ENCODE results near the gene INS. TPM values are rescaled to one million over a fixed set of nuclear protein-coding genes. Genes with fewer than 3 reads are reported as not detected.
"Not testable (repeated sequence)": the region's sequence is repeated elsewhere in the genome, so short reads cannot be mapped to it uniquely, and the experiment has no call there.

Gene INS
- total RNA-seq, 2 experiments from 2014 or later = not detected

- CTCF ChIA-PET = no interaction called here
- no peaks in the 10 kb centered on the region for H3K36me3 Mint-ChIP-seq (ENCODE audit: low read depth)
- POLR2A ChIA-PET = no interaction called here
- no peak overlapping the region for H3K4me3 Mint-ChIP-seq
- H3K4me1 Mint-ChIP-seq = no peaks in the 10 kb centered on the region
- peaks cover 7% of the 10 kb centered on the region for H3K27me3 Mint-ChIP-seq
- H3K27ac Mint-ChIP-seq = no peak overlapping the region
- H3K9me3 Mint-ChIP-seq = no peaks in the 10 kb centered on the region
- DNase-seq = no peak
These were observed 34.4 kb downstream of the INS start for GRCh38 chr11:2126520-2127085.

DNA sequence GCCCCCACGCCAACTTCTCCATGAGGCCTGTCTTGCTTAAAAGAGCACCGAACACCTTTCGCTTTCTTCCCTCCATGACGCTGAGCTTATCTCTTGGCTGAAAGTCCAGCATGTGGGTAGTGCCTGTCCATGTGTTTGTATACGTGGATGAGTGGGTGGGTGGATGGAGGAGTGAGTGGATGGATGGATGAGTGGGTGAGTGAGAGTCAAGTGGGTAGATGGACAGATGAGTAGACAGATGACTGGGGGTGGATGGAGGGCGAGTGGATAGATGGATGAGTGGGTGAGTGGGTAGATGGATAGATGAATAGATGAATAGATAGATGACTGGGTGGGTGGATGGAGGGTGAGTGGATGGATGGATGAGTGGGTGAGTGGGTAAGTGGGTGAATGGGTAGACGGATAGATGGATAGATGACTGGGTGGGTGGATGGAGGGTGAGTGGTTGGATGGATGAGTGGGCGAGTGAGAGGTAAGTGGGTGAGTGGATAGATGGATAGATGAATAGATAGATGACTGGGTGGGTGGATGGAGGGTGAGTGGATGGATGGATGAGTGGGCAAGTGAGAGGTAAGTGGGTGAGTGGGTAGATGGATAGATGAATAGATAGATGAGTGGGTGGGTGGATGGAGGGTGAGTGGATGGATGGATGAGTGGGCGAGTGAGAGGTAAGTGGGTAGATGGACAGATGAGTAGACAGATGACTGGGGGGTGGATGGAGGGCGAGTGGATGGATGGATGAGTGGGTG, 36.1 kb downstream of the INS start:
- POLR2A ChIA-PET = not testable (repeated sequence)

DNA sequence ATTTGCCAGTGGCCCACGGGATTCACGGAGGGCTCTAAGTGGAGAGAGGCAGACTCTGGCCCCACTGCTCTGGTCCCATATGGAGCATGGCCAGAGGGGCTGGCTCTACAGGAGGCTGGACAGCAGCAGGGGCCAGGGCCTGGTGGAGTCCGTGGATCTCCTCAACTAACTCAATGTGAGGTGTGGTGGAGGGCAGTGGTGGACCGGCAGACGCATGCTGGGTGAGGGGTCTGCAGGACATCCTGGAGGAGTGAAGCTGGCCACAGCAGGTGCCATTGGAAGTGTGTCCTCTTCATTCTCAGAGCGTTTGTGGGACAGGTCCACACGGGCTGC, 37.4 kb downstream of the INS start:
- Mint-ChIP-seq H3K9me3 (no peaks in the 10 kb centered on the region), H3K4me1 (no peaks in the 10 kb centered on the region), H3K27me3 (peaks cover 3% of the 10 kb centered on the region), H3K36me3 (ENCODE audit: low read depth) (no peaks in the 10 kb centered on the region), H3K4me3 (no peak overlapping the region), H3K27ac (no peak overlapping the region)
- CTCF ChIA-PET = no interaction called here
- no peak for DNase-seq
- POLR2A ChIA-PET = no interaction called here

More for the DNA sequence above, 36.1 kb downstream of the INS start:
- H3K27me3 Mint-ChIP-seq; H3K4me3 Mint-ChIP-seq; H3K4me1 Mint-ChIP-seq; H3K27ac Mint-ChIP-seq; H3K36me3 Mint-ChIP-seq (ENCODE audit: low read depth); DNase-seq; H3K9me3 Mint-ChIP-seq: not testable (repeated sequence)
- CTCF ChIA-PET = interaction anchor here (0.6 kb wide), 1 partner anchor 318 kb away, joined by 3 read pairs; no protein-coding TSS in a partner anchor

- Mint-ChIP-seq H3K36me3 (ENCODE audit: low read depth) (no peaks in the 10 kb centered on the region), H3K4me3 (no peak overlapping the region)
These were observed 37.9 kb downstream of the INS start for GRCh38 chr11:2122907-2123627.

GRCh38 chr11:2122222-2122906, 38.6 kb downstream of the INS start:
- CTCF ChIA-PET = no interaction called here
- POLR2A ChIA-PET = no interaction called here
- H3K27me3 Mint-ChIP-seq = peaks cover 12% of the 10 kb centered on the region
- H3K4me3 Mint-ChIP-seq = no peak overlapping the region
- no peaks in the 10 kb centered on the region for H3K36me3 Mint-ChIP-seq (ENCODE audit: low read depth)
- H3K4me1 Mint-ChIP-seq = no peaks in the 10 kb centered on the region
- DNase-seq = no peak
- H3K27ac Mint-ChIP-seq = no peak overlapping the region
- H3K9me3 Mint-ChIP-seq = no peaks in the 10 kb centered on the region

More at GRCh38 chr11:2122907-2123627, 37.9 kb downstream of the INS start:
- no peak overlapping the region for H3K27ac Mint-ChIP-seq
- POLR2A ChIA-PET = no interaction called here
- CTCF ChIA-PET = no interaction called here
- DNase-seq = no peak
- H3K4me1 Mint-ChIP-seq = no peaks in the 10 kb centered on the region
- no peaks in the 10 kb centered on the region for H3K9me3 Mint-ChIP-seq
- H3K27me3 Mint-ChIP-seq = peaks cover 6% of the 10 kb centered on the region

- Mint-ChIP-seq H3K9me3 (no peaks in the 10 kb centered on the region), H3K27me3 (peaks cover 16% of the 10 kb centered on the region), H3K4me1 (no peaks in the 10 kb centered on the region), H3K36me3 (ENCODE audit: low read depth) (no peaks in the 10 kb centered on the region), H3K27ac (no peak overlapping the region), H3K4me3 (no peak overlapping the region)
- DNase-seq = no peak
- ChIA-PET POLR2A (no interaction called here), CTCF (interaction anchor here (1.5 kb wide), 1 partner anchor 31 kb away, joined by 4 read pairs; no protein-coding TSS in a partner anchor)
These were observed 39.5 kb downstream of the INS start for GRCh38 chr11:2121227-2122130.

DNA sequence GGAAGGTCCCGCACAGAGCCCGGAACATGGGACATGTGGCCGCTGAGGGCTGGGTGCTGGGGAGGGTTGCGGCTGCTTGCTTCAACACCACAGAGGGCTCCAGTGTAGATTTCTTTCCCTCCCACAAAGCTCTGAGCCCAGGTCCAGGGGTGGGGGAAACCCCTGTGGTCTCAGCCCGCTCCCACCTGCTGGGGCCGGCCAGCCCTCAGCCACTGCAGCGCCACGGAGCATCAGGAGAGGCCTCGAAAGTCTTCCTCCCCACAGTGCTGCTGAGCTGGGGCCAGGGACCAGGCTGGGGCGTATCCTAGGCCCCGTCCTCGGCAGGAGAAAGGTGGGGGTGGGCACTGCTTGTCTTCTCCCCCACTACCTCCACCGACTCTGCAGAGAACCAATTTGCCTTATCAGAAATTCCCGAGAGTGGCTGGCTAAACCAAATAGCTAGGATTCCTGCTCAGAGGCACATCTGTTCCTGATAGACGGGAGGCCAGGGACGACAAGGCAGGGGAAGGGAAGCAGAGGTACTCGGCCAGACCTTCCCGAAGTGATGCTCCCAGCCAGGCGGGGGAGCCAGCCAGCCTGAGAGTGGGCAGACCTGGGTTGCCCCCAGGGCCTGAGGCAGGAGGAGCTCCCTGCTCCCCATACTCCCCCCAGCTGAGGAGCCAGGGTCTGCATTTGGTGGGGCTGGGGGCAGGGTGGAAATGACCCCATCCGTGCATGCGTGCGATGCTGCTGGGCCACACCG, 40.5 kb downstream of the INS start:
- H3K4me1 Mint-ChIP-seq = no peaks in the 10 kb centered on the region
- CTCF ChIA-PET = interaction anchor here (1.5 kb wide), 1 partner anchor 32 kb away, joined by 4 read pairs; no protein-coding TSS in a partner anchor
- POLR2A ChIA-PET = no interaction called here
- no peaks in the 10 kb centered on the region for H3K36me3 Mint-ChIP-seq (ENCODE audit: low read depth)
- H3K27me3 Mint-ChIP-seq = peaks cover 19% of the 10 kb centered on the region
- no peak overlapping the region for H3K27ac Mint-ChIP-seq
- H3K4me3 Mint-ChIP-seq = no peak overlapping the region
- no peak for DNase-seq
- H3K9me3 Mint-ChIP-seq = no peaks in the 10 kb centered on the region

DNA sequence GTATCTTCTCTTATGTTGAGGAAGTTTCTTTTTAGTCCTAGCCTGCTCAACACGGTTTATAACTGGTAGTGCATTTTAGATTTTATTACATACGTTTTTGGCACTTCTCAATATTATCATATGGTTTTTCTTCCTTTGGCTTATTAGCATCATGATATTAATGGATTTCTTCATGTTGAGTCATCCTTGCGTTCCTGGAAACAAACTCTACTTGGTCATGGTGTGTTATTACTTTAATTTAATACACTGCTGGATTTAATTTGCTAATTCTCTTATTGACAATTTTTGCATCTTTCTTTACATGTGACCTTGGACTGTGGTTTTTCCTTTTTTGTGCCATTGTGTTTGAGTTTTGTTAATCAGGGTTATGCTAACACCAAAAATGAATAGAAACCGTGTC, 42.3 kb downstream of the INS start:
- Mint-ChIP-seq H3K36me3 (ENCODE audit: low read depth) (no peaks in the 10 kb centered on the region), H3K4me3 (no peak overlapping the region), H3K4me1 (no peaks in the 10 kb centered on the region), H3K27ac (no peak overlapping the region), H3K9me3 (no peaks in the 10 kb centered on the region), H3K27me3 (peaks cover 19% of the 10 kb centered on the region)
- DNase-seq = no peak
- ChIA-PET POLR2A (no interaction called here), CTCF (no interaction called here)

DNA sequence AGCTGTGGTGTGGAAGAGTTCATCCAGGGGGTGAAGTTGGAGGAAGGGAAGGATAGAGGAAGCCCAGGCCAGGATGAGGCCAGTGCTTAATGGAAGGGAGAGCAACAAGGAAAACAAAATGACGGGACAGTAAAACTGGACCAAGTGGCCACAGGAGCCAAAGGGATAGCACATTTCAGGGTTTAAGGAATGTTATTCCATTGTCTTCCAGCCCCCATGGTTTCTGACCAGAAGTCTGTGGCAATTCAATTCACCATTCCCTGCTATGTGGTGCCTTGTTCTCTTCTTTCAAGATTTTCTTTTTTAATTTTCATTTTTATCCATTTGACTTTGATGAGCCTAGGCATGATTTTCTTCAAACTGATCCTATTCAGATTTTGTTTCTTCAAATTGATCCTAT, 44.3 kb downstream of the INS start:
- POLR2A ChIA-PET = no interaction called here
- no peak for DNase-seq
- CTCF ChIA-PET = interaction anchor here (1.8 kb wide), 1 partner anchor 24 kb away, joined by 5 read pairs; no protein-coding TSS in a partner anchor

GRCh38 chr11:2115308-2115707, 45.7 kb downstream of the INS start:
- no peak overlapping the region for H3K4me3 Mint-ChIP-seq
- no peaks in the 10 kb centered on the region for H3K4me1 Mint-ChIP-seq

More for the DNA sequence above, 44.3 kb downstream of the INS start:
- peaks cover 16% of the 10 kb centered on the region for H3K27me3 Mint-ChIP-seq
- no peaks in the 10 kb centered on the region for H3K4me1 Mint-ChIP-seq
- H3K27ac Mint-ChIP-seq = no peak overlapping the region
- H3K9me3 Mint-ChIP-seq = no peaks in the 10 kb centered on the region
- H3K36me3 Mint-ChIP-seq (ENCODE audit: low read depth) = no peaks in the 10 kb centered on the region
- H3K4me3 Mint-ChIP-seq = no peak overlapping the region

GRCh38 chr11:2114430-2115241, 46.4 kb downstream of the INS start:
- no peak for DNase-seq
- Mint-ChIP-seq H3K9me3 (no peaks in the 10 kb centered on the region), H3K4me1 (no peaks in the 10 kb centered on the region), H3K36me3 (ENCODE audit: low read depth) (no peaks in the 10 kb centered on the region), H3K27me3 (peaks cover 16% of the 10 kb centered on the region), H3K27ac (no peak overlapping the region), H3K4me3 (no peak overlapping the region)
- CTCF ChIA-PET = interaction anchor here (1.6 kb wide), 1 partner anchor 16 kb away, joined by 5 read pairs; no protein-coding TSS in a partner anchor
- POLR2A ChIA-PET = no interaction called here

More at GRCh38 chr11:2115308-2115707, 45.7 kb downstream of the INS start:
- Mint-ChIP-seq H3K36me3 (ENCODE audit: low read depth) (no peaks in the 10 kb centered on the region), H3K9me3 (no peaks in the 10 kb centered on the region), H3K27ac (no peak overlapping the region), H3K27me3 (peaks cover 16% of the 10 kb centered on the region)
- POLR2A ChIA-PET = no interaction called here
- no peak for DNase-seq
- CTCF ChIA-PET = interaction anchor here (1.0 to 1.8 kb wide), 3 partner anchors 17 to 25 kb away, joined by 3 to 5 read pairs (median 5); no protein-coding TSS in a partner anchor

Data from activated CD4-positive, alpha-beta T cell treated with anti-CD3 and anti-CD28 coated beads, Interleukin-2, amount 10 ng/mL, durations not matched to agents 7 days and 5 days (primary cell).